NCI-H146 treated with DMSO at 0.1 percent for 48 hours (cell line): ENCODE results near the gene TRIB2.

Source experiments
- DNase-seq: peaks from one replicate; lab custom pipeline; 2025; ENCODE audit not compliant: unreplicated experiment; lab: John Stamatoyannopoulos, UW

Gene TRIB2

GRCh38 chr2:12719400-12720277 lies 2.9 kb downstream of the TRIB2 start:
- DNase-seq: no peak

- DNase-seq: no peak
Measured at GRCh38 chr2:12720278-12720620, 3.5 kb downstream of the TRIB2 start.

- DNase-seq: no peak
Measured at GRCh38 chr2:12720754-12721378, 4.1 kb downstream of the TRIB2 start.

GRCh38 chr2:12721566-12722446 lies 5.1 kb downstream of the TRIB2 start:
- DNase-seq: no peak

- DNase-seq: no peak
Measured at GRCh38 chr2:12722447-12723316, 5.9 kb downstream of the TRIB2 start.

- no peak for DNase-seq
Measured at GRCh38 chr2:12723736-12724463, 7.2 kb downstream of the TRIB2 start.

- no peak for DNase-seq
Measured at GRCh38 chr2:12725233-12726187, 8.8 kb downstream of the TRIB2 start.

- no peak for DNase-seq
Measured at GRCh38 chr2:12726271-12726670, 9.5 kb downstream of the TRIB2 start.

- no peak for DNase-seq
Measured at GRCh38 chr2:12727065-12727464, 10.3 kb downstream of the TRIB2 start.

GRCh38 chr2:12727641-12728040 lies 10.9 kb downstream of the TRIB2 start:
- no peak for DNase-seq

GRCh38 chr2:12728221-12728777 lies 11.6 kb downstream of the TRIB2 start:
- no peak for DNase-seq

- no peak for DNase-seq
Measured at GRCh38 chr2:12730265-12730664, 13.5 kb downstream of the TRIB2 start.

GRCh38 chr2:12731701-12732280 lies 15.1 kb downstream of the TRIB2 start:
- no peak for DNase-seq

- no peak for DNase-seq
Measured at GRCh38 chr2:12732651-12733050, 15.9 kb downstream of the TRIB2 start.

GRCh38 chr2:12733846-12734245 lies 17.1 kb downstream of the TRIB2 start:
- DNase-seq: no peak

- no peak for DNase-seq
Measured at GRCh38 chr2:12734914-12735654, 18.3 kb downstream of the TRIB2 start.

- DNase-seq: no peak
Measured at GRCh38 chr2:12737297-12737696, 20.6 kb downstream of the TRIB2 start.
